Measurements from ENCODE around the gene SMAD2.

Gene SMAD2

DNA sequence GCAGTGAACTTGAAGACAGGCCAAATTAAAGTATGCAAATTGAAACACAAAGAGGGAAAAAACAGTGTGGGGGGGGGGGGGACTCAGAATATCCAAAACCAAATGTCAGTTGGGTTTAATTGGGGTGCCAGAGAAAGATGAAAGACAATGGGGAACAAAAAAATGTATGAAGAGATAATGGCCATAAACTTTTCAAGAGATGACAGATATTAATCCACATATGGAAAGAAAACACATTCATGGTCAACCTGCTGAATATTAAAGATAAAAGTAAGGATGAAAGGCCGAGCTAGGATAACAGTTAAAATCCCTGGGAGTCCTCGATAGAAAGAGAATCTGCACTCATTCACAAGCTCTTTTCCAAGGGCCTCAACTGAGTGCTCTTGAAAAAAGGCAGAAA lies 26.6 kb downstream of the SMAD2 start:
- no peak overlapping the region for H3K27ac ChIP-seq (ENCODE audit: low read depth, low read length)
- no peaks in the 10 kb centered on the region for H3K36me3 ChIP-seq (ENCODE audit: control insufficient read depth, insufficient read depth, low read length)
- H3K27me3 ChIP-seq (ENCODE audit: control insufficient read depth, insufficient read depth, low read length) = no peaks in the 10 kb centered on the region
- H3K4me3 ChIP-seq (ENCODE audit: low read length) = no peak overlapping the region
- H3K4me1 ChIP-seq (ENCODE audit: control insufficient read depth, insufficient read depth, low read length) = no peaks in the 10 kb centered on the region
- no peak overlapping the region for H3K9ac ChIP-seq (ENCODE audit: low read length)

- H3K36me3 ChIP-seq (ENCODE audit: control insufficient read depth, insufficient read depth, low read length) = no peaks in the 10 kb centered on the region
- no peaks in the 10 kb centered on the region for H3K27me3 ChIP-seq (ENCODE audit: control insufficient read depth, insufficient read depth, low read length)
- no peaks in the 10 kb centered on the region for H3K4me1 ChIP-seq (ENCODE audit: control insufficient read depth, insufficient read depth, low read length)
- no peak overlapping the region for H3K27ac ChIP-seq (ENCODE audit: low read depth, low read length)
- no peak overlapping the region for H3K9ac ChIP-seq (ENCODE audit: low read length)
- H3K4me3 ChIP-seq (ENCODE audit: low read length) = no peak overlapping the region
Measured at GRCh38 chr18:47901624-47902362, 28.7 kb downstream of the SMAD2 start.

GRCh38 chr18:47899107-47899840 lies 31.2 kb downstream of the SMAD2 start:
- Histone ChIP-seq H3K36me3 (ENCODE audit: control insufficient read depth, insufficient read depth, low read length) (peaks cover 4% of the 10 kb centered on the region), H3K9ac (ENCODE audit: low read length) (no peak overlapping the region), H3K4me3 (ENCODE audit: low read length) (no peak overlapping the region), H3K27me3 (ENCODE audit: control insufficient read depth, insufficient read depth, low read length) (no peaks in the 10 kb centered on the region), H3K4me1 (ENCODE audit: control insufficient read depth, insufficient read depth, low read length) (no peaks in the 10 kb centered on the region), H3K27ac (ENCODE audit: low read depth, low read length) (no peak overlapping the region)

GRCh38 chr18:47898696-47899095 lies 31.8 kb downstream of the SMAD2 start:
- no peak overlapping the region for H3K27ac ChIP-seq (ENCODE audit: low read depth, low read length)
- no peak overlapping the region for H3K4me3 ChIP-seq (ENCODE audit: low read length)
- no peaks in the 10 kb centered on the region for H3K4me1 ChIP-seq (ENCODE audit: control insufficient read depth, insufficient read depth, low read length)
- peaks cover 4% of the 10 kb centered on the region for H3K36me3 ChIP-seq (ENCODE audit: control insufficient read depth, insufficient read depth, low read length)
- H3K27me3 ChIP-seq (ENCODE audit: control insufficient read depth, insufficient read depth, low read length) = no peaks in the 10 kb centered on the region
- H3K9ac ChIP-seq (ENCODE audit: low read length) = no peak overlapping the region

DNA sequence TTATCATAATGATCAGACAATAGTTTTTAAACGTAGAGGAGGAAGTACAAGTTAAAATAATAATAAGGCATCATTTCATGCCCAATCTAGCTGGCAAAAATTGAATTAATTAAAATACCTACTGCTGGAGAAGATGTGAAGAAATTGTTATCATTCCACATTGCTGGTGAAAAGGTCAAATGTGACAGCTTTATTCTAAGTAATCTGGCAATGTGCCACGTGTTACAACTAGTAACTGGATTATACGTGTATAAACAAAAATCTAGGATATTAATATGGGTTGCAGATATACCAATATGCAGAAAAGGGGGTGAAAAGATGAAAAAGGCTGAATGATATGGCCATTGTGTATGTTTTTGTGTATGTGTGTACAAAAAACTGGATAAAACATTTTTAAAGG lies 32.4 kb downstream of the SMAD2 start:
- Histone ChIP-seq H3K9ac (ENCODE audit: low read length) (no peak overlapping the region), H3K27me3 (ENCODE audit: control insufficient read depth, insufficient read depth, low read length) (no peaks in the 10 kb centered on the region), H3K4me1 (ENCODE audit: control insufficient read depth, insufficient read depth, low read length) (no peaks in the 10 kb centered on the region), H3K4me3 (ENCODE audit: low read length) (no peak overlapping the region), H3K36me3 (ENCODE audit: control insufficient read depth, insufficient read depth, low read length) (peaks cover 4% of the 10 kb centered on the region), H3K27ac (ENCODE audit: low read depth, low read length) (no peak overlapping the region)

DNA sequence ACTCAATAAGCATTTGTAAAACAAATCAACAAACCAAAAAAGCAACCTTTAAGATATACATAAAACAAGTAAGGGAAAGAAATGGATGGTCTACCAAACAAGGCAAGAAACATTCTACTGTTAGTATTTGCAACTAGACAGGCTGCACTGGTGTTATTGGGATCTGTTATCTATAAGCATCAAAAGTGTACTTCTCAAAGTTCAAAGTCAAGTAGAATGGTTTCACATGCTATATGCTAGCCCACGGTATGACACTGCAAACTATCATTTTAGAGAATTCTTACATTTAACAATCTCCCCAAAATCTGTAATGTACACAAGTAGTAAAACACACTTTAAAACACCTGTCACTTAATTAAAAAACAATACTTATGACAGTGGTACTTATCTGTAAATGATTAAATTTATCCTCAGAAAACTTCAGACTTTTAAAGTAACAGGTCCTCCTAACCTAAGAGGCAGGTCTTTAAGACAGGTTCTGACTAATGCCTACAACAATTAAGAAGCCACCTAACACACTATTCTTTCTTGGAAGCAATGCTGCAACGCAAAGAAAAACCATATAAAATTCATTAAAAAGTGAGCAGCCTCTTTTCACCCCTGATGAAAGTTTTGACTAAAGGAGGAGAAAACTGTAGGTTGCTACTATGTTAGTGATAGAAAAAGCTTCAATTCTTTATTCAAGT lies 34.8 kb downstream of the SMAD2 start:
- no peak overlapping the region for H3K9ac ChIP-seq (ENCODE audit: low read length)
- H3K4me3 ChIP-seq (ENCODE audit: low read length) = no peak overlapping the region
- no peak overlapping the region for H3K27ac ChIP-seq (ENCODE audit: low read depth, low read length)
- no peaks in the 10 kb centered on the region for H3K27me3 ChIP-seq (ENCODE audit: control insufficient read depth, insufficient read depth, low read length)
- peaks cover 4% of the 10 kb centered on the region for H3K36me3 ChIP-seq (ENCODE audit: control insufficient read depth, insufficient read depth, low read length)
- H3K4me1 ChIP-seq (ENCODE audit: control insufficient read depth, insufficient read depth, low read length) = no peaks in the 10 kb centered on the region

DNA sequence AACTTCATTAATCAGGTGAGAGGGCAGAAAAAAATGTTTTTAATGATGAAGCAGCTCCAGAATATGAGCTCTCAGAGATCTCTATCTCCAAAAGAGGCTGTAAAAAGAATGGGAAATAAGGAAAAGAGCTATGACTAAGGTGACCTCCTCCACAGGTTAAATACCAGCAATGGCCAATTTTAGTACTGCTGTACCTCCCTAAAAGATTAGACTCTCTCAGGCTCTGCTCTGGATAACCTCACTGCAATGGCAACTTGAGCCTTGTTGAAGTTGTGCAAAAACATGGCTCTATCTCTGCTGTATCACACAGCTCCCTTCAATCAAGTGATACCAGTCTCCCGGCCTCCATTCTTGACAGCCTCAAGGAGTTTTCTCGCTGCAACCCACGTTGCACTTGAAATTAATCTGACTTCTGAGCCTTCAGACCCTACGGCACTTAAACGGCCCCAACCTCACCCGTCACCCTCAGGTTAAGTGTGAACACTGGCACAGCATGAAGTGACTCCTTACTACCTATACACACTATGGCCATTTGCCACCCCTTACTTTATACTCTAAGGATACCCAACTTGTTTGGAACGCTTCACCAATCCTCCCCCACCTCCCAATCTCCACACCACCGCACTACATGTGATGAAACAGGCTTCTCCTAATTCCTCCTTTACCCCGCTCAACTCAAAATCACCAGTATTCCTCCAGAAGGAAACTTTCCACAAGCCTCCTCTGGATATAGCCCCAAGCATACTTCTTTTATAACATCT lies 36.3 kb downstream of the SMAD2 start:
- Histone ChIP-seq H3K27ac (ENCODE audit: low read depth, low read length) (no peak overlapping the region), H3K9ac (ENCODE audit: low read length) (no peak overlapping the region), H3K4me1 (ENCODE audit: control insufficient read depth, insufficient read depth, low read length) (no peaks in the 10 kb centered on the region), H3K27me3 (ENCODE audit: control insufficient read depth, insufficient read depth, low read length) (no peaks in the 10 kb centered on the region), H3K4me3 (ENCODE audit: low read length) (no peak overlapping the region), H3K36me3 (ENCODE audit: control insufficient read depth, insufficient read depth, low read length) (peaks cover 4% of the 10 kb centered on the region)

DNA sequence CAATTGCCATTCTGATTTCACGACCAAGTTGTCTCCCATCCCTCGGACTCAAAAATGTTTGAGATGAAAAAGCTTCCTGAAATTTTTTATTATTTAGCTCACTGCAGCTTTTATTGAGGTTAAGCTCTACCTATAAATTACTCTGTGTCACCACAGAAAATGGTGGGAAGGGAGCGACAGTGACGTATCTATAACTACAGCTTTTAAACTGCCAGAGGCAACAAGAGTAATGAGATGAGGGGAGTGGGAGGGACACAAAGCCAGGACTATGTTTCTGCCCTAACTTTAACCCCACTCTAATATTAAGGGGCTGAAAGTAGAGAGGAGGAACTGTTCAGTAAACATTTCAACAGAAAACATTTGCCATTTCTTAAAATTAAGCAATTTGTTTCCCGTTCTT lies 37.4 kb downstream of the SMAD2 start:
- H3K9ac ChIP-seq (ENCODE audit: low read length) = no peak overlapping the region
- H3K27ac ChIP-seq (ENCODE audit: low read depth, low read length) = no peak overlapping the region
- H3K27me3 ChIP-seq (ENCODE audit: control insufficient read depth, insufficient read depth, low read length) = no peaks in the 10 kb centered on the region
- H3K4me3 ChIP-seq (ENCODE audit: low read length) = no peak overlapping the region
- no peaks in the 10 kb centered on the region for H3K4me1 ChIP-seq (ENCODE audit: control insufficient read depth, insufficient read depth, low read length)
- peaks cover 4% of the 10 kb centered on the region for H3K36me3 ChIP-seq (ENCODE audit: control insufficient read depth, insufficient read depth, low read length)

DNA sequence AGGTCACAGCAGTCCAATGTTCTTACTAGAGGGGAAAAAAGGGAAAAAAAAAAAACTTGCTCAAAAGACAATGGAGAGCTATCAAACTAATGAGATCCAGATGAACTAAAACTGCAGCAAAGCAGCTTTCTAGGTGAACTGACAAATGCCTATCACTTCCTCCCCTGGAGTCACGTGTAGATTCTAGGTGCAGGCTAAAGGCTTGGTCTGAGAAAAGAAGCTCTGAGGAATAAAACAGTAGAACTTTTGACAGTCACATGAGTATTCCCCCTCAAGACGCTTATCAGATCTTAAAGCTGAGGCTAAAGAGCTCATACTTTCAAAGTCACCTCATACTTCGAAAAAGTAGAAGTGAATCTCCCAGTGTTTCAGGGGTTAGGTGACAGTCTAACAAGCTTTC lies 42.3 kb downstream of the SMAD2 start:
- no peak overlapping the region for H3K27ac ChIP-seq (ENCODE audit: low read depth, low read length)
- H3K36me3 ChIP-seq (ENCODE audit: control insufficient read depth, insufficient read depth, low read length) = no peaks in the 10 kb centered on the region
- H3K4me1 ChIP-seq (ENCODE audit: control insufficient read depth, insufficient read depth, low read length) = peaks cover 3% of the 10 kb centered on the region
- H3K9ac ChIP-seq (ENCODE audit: low read length) = no peak overlapping the region
- no peaks in the 10 kb centered on the region for H3K27me3 ChIP-seq (ENCODE audit: control insufficient read depth, insufficient read depth, low read length)
- no peak overlapping the region for H3K4me3 ChIP-seq (ENCODE audit: low read length)

DNA sequence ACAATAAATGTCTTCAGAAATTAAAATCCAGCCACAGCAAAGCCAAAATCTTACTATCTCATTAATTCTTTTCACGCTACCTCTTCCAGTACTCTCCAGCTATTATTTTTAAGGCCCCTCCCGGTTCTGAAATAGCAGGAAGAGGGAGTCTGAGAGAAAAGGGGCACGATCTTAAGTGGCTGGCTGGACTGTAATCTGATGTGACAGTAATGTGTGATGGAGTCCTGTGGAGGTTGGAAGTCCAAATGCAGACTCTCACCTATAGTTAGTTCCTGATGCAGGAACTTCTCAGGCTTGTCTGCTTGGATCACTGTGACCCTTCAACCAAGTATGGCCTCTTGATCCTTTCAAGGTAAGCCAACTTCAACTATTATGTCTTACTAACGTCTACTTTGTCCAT lies 43.2 kb downstream of the SMAD2 start:
- Histone ChIP-seq H3K9ac (ENCODE audit: low read length) (no peak overlapping the region), H3K27me3 (ENCODE audit: control insufficient read depth, insufficient read depth, low read length) (no peaks in the 10 kb centered on the region), H3K36me3 (ENCODE audit: control insufficient read depth, insufficient read depth, low read length) (no peaks in the 10 kb centered on the region), H3K27ac (ENCODE audit: low read depth, low read length) (no peak overlapping the region), H3K4me1 (ENCODE audit: control insufficient read depth, insufficient read depth, low read length) (peaks cover 3% of the 10 kb centered on the region), H3K4me3 (ENCODE audit: low read length) (no peak overlapping the region)

DNA sequence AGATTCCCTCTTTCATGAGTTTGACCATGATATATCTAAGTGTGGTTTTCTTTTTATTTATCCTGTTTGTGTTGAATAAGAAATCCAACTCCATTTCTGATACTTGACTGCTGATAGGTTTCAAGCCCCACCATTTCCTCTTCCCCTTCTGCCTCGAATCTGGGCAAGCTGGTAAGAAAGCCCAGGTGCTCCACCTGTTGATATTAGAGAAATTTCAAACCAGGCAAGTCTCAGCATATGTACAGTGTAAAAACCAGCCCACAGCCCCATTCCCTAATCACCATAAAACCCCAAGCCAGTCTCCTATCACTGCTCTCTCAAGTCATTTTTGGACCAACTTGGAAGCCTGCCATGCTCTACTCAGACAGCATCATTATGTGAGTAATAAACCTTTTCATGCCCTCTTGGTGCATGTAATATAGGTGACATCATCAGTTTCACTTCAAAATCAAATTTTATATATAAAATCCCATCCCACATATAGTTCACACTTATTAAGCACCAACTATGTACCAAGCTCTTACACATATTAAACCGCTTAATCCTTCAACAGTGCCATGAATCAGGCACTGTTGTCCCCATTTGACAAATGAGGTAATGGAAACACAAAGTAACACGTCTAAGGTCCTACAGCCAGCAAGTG lies 46.6 kb downstream of the SMAD2 start:
- H3K9ac ChIP-seq (ENCODE audit: low read length) = no peak overlapping the region
- H3K4me3 ChIP-seq (ENCODE audit: low read length) = no peak overlapping the region
- H3K4me1 ChIP-seq (ENCODE audit: control insufficient read depth, insufficient read depth, low read length) = peaks cover 3% of the 10 kb centered on the region
- H3K27me3 ChIP-seq (ENCODE audit: control insufficient read depth, insufficient read depth, low read length) = no peaks in the 10 kb centered on the region
- no peaks in the 10 kb centered on the region for H3K36me3 ChIP-seq (ENCODE audit: control insufficient read depth, insufficient read depth, low read length)
- H3K27ac ChIP-seq (ENCODE audit: low read depth, low read length) = no peak overlapping the region

- H3K36me3 ChIP-seq (ENCODE audit: control insufficient read depth, insufficient read depth, low read length) = no peaks in the 10 kb centered on the region
- H3K27ac ChIP-seq (ENCODE audit: low read depth, low read length) = no peak overlapping the region
- peaks cover 3% of the 10 kb centered on the region for H3K4me1 ChIP-seq (ENCODE audit: control insufficient read depth, insufficient read depth, low read length)
- H3K27me3 ChIP-seq (ENCODE audit: control insufficient read depth, insufficient read depth, low read length) = no peaks in the 10 kb centered on the region
- H3K4me3 ChIP-seq (ENCODE audit: low read length) = no peak overlapping the region
- no peak overlapping the region for H3K9ac ChIP-seq (ENCODE audit: low read length)
Measured at GRCh38 chr18:47882641-47883040, 47.8 kb downstream of the SMAD2 start.

Data from rectal smooth muscle tissue (tissue), 1 donor.